WTC11 (cell line): ENCODE measurements around the gene EPHB6. TPM values are rescaled to one million over a fixed set of nuclear protein-coding genes. Genes with fewer than 3 reads are reported as not detected.

Experiments used
- ATAC-seq: fragments of 200-7000 bp; cut with Tn5 transposase; 2 replicates; pipeline ENCODE4 v1.10.0; 2021; ENCODE audit warnings: mild to moderate bottlenecking, moderate library complexity
- CTCF ChIA-PET: fragments of 300-600 bp; sonication (Branson Sonifier 250); formaldehyde crosslinking; loops from one replicate; lab custom pipeline; 2021; ENCODE audit warnings: antibody characterized with exemption; lab: Charles Lee
- POLR2A ChIA-PET: fragments of 350-600 bp; sonication (Branson Sonifier 250); formaldehyde crosslinking; loops from one replicate; lab custom pipeline; 2021; ENCODE audit warnings: antibody characterized with exemption; lab: Charles Lee
- DNase-seq: peaks from one replicate; pipeline ENCODE4 v3.0.0; 2021; ENCODE audit warnings: low spot score
- H3K27ac Mint-ChIP-seq: 2 replicates; pipeline ENCODE4 v1.8.0; 2021; ENCODE audit warnings: mixed read lengths
- H3K27me3 Mint-ChIP-seq: 2 replicates; pipeline ENCODE4 v1.8.0; 2021; ENCODE audit warnings: low read depth, mild to moderate bottlenecking, moderate library complexity, mixed read lengths
- H3K36me3 Mint-ChIP-seq: 2 replicates; pipeline ENCODE4 v1.8.0; 2021; ENCODE audit warnings: mixed read lengths
- H3K4me1 Mint-ChIP-seq: 2 replicates; pipeline ENCODE4 v1.8.0; 2022; ENCODE audit warnings: mixed read lengths
- H3K4me3 Mint-ChIP-seq: 2 replicates; pipeline ENCODE4 v1.8.0; 2021; ENCODE audit warnings: mild to moderate bottlenecking, moderate library complexity, mixed read lengths
- H3K9me3 Mint-ChIP-seq: 2 replicates; pipeline ENCODE4 v1.8.0; 2021; ENCODE audit warnings: mixed read lengths
- CREM ChIP-seq: sonication (generic); formaldehyde crosslinking; IDR thresholded peaks from 2 replicates; pipeline ENCODE4 v1.8.1; 2022; ENCODE audit warnings: mild to moderate bottlenecking, missing genetic modification reagents, moderate library complexity
- FOXK1 ChIP-seq: sonication (generic); formaldehyde crosslinking; IDR thresholded peaks from 2 replicates; pipeline ENCODE4 v1.8.0; 2022; ENCODE audit warnings: mild to moderate bottlenecking, moderate library complexity, missing genetic modification reagents
- JUN ChIP-seq: sonication (generic); formaldehyde crosslinking; IDR thresholded peaks from 2 replicates; pipeline ENCODE4 v1.8.0; 2023; ENCODE audit warnings: mild to moderate bottlenecking, missing genetic modification reagents
- MYBL2 ChIP-seq: sonication (generic); formaldehyde crosslinking; IDR thresholded peaks from 2 replicates; pipeline ENCODE4 v1.8.1; 2023; ENCODE audit warnings: mild to moderate bottlenecking, moderate library complexity, missing genetic modification reagents
- NFE2L1 ChIP-seq: sonication (generic); formaldehyde crosslinking; IDR thresholded peaks from 2 replicates; pipeline ENCODE4 v1.8.1; 2023; ENCODE audit warnings: missing genetic modification reagents
- NFYB ChIP-seq: sonication (generic); formaldehyde crosslinking; conservative IDR thresholded peaks from 2 replicates; pipeline ENCODE4 v1.8.0; 2022; ENCODE audit warnings: low read depth, missing genetic modification reagents
- NR1H2 ChIP-seq: sonication (generic); formaldehyde crosslinking; IDR thresholded peaks from 2 replicates; pipeline ENCODE4 v1.9.0; 2021; ENCODE audit warnings: mild to moderate bottlenecking, moderate library complexity, missing genetic modification reagents
- SMAD4 ChIP-seq: sonication (generic); formaldehyde crosslinking; IDR thresholded peaks from 2 replicates; pipeline ENCODE4 v1.8.0; 2022; ENCODE audit warnings: mild to moderate bottlenecking, missing genetic modification reagents
- SP1 ChIP-seq: sonication (generic); formaldehyde crosslinking; conservative IDR thresholded peaks from 2 replicates; pipeline ENCODE4 v1.8.1; 2022; ENCODE audit warnings: missing genetic modification reagents
- ZNF263 ChIP-seq: sonication (generic); formaldehyde crosslinking; IDR thresholded peaks from 2 replicates; pipeline ENCODE4 v1.8.1; 2022; ENCODE audit warnings: low read depth, mild to moderate bottlenecking, moderate library complexity, missing genetic modification reagents
- total RNA-seq: library from RNA; stranded (reverse); gene quantifications from 3 replicates; pipeline ENCODE4 v1.2.3, GENCODE V29; 2021
- TF ChIP-seq, protein P1 (sequence below): sonication (generic); formaldehyde crosslinking; IDR thresholded peaks from 2 replicates; pipeline ENCODE4 v1.8.1; 2023; ENCODE audit warnings: mild to moderate bottlenecking, missing genetic modification reagents
- TF ChIP-seq, protein P2 (sequence below): sonication (generic); formaldehyde crosslinking; IDR thresholded peaks from 2 replicates; pipeline ENCODE4 v1.8.1; 2023; ENCODE audit warnings: mild to moderate bottlenecking, missing genetic modification reagents, moderate library complexity
- TF ChIP-seq, protein P3 (sequence below): sonication (generic); formaldehyde crosslinking; IDR thresholded peaks from 2 replicates; pipeline ENCODE4 v1.8.1; 2023; ENCODE audit warnings: mild to moderate bottlenecking, missing genetic modification reagents
- TF ChIP-seq, protein P4 (sequence below): sonication (generic); formaldehyde crosslinking; IDR thresholded peaks from 2 replicates; pipeline ENCODE4 v1.8.0; 2022; ENCODE audit warnings: mild to moderate bottlenecking, missing genetic modification reagents
- TF ChIP-seq, protein P5 (sequence below): sonication (generic); formaldehyde crosslinking; conservative IDR thresholded peaks from 2 replicates; pipeline ENCODE4 v1.8.1; 2022; ENCODE audit warnings: mild to moderate bottlenecking, missing genetic modification reagents
- TF ChIP-seq, protein P6 (sequence below): sonication (generic); formaldehyde crosslinking; IDR thresholded peaks from 2 replicates; pipeline ENCODE4 v1.8.0; 2023; ENCODE audit warnings: missing genetic modification reagents
- TF ChIP-seq, protein P7 (sequence below): sonication (generic); formaldehyde crosslinking; IDR thresholded peaks from 2 replicates; pipeline ENCODE4 v1.8.1; 2022; ENCODE audit warnings: missing genetic modification reagents, borderline replicate concordance
- TF ChIP-seq, protein P8 (sequence below): sonication (generic); formaldehyde crosslinking; IDR thresholded peaks from 2 replicates; pipeline ENCODE4 v1.8.1; 2022; ENCODE audit warnings: mild to moderate bottlenecking, missing genetic modification reagents, moderate library complexity, borderline replicate concordance

EPHB6 gene
- total RNA-seq, 1 experiment from 2014 or later = 15.1 TPM

DNA sequence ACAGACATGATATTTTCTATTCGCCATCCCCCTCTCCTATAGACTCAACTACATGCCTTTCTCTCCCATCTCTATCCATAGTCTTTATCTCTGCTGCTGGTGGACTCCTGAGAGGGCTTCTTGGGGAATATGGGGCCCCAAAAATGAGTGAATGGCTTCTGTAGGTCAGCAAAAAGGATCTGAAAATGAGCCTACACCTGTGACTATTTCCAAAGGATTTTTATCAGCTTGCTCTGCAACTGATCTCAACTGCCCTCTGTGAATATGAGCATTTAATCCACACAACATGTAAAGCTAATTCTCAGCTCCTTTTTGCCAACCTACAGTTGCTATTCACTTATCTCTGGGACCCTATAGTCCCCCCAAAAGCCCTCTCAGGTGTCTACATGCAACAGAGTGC lies 47.9 kb upstream of the EPHB6 start:
- Mint-ChIP-seq H3K4me1 (peaks cover 37% of the 10 kb centered on the region), H3K27me3 (peaks cover 18% of the 10 kb centered on the region), H3K27ac (no peak overlapping the region), H3K36me3 (peaks cover 4% of the 10 kb centered on the region), H3K4me3 (no peak overlapping the region), H3K9me3 (no peaks in the 10 kb centered on the region)
- TF ChIP-seq, protein P1, sequence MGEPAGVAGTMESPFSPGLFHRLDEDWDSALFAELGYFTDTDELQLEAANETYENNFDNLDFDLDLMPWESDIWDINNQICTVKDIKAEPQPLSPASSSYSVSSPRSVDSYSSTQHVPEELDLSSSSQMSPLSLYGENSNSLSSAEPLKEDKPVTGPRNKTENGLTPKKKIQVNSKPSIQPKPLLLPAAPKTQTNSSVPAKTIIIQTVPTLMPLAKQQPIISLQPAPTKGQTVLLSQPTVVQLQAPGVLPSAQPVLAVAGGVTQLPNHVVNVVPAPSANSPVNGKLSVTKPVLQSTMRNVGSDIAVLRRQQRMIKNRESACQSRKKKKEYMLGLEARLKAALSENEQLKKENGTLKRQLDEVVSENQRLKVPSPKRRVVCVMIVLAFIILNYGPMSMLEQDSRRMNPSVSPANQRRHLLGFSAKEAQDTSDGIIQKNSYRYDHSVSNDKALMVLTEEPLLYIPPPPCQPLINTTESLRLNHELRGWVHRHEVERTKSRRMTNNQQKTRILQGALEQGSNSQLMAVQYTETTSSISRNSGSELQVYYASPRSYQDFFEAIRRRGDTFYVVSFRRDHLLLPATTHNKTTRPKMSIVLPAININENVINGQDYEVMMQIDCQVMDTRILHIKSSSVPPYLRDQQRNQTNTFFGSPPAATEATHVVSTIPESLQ (CRISPR knock-in tag) = no peak
- TF ChIP-seq, protein P2, sequence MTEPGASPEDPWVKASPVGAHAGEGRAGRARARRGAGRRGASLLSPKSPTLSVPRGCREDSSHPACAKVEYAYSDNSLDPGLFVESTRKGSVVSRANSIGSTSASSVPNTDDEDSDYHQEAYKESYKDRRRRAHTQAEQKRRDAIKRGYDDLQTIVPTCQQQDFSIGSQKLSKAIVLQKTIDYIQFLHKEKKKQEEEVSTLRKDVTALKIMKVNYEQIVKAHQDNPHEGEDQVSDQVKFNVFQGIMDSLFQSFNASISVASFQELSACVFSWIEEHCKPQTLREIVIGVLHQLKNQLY (CRISPR knock-in tag) = no peak
- TF ChIP-seq MYBL2 = no peak
- TF ChIP-seq, protein P3, sequence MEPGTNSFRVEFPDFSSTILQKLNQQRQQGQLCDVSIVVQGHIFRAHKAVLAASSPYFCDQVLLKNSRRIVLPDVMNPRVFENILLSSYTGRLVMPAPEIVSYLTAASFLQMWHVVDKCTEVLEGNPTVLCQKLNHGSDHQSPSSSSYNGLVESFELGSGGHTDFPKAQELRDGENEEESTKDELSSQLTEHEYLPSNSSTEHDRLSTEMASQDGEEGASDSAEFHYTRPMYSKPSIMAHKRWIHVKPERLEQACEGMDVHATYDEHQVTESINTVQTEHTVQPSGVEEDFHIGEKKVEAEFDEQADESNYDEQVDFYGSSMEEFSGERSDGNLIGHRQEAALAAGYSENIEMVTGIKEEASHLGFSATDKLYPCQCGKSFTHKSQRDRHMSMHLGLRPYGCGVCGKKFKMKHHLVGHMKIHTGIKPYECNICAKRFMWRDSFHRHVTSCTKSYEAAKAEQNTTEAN (CRISPR knock-in tag) = no peak
- TF ChIP-seq, protein P4, sequence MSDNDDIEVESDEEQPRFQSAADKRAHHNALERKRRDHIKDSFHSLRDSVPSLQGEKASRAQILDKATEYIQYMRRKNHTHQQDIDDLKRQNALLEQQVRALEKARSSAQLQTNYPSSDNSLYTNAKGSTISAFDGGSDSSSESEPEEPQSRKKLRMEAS (CRISPR knock-in tag) = no peak
- no peak for TF ChIP-seq FOXK1 (CRISPR knock-in tag)
- TF ChIP-seq, protein P5, sequence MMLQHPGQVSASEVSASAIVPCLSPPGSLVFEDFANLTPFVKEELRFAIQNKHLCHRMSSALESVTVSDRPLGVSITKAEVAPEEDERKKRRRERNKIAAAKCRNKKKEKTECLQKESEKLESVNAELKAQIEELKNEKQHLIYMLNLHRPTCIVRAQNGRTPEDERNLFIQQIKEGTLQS (CRISPR knock-in tag) = no peak
- TF ChIP-seq, protein P6, sequence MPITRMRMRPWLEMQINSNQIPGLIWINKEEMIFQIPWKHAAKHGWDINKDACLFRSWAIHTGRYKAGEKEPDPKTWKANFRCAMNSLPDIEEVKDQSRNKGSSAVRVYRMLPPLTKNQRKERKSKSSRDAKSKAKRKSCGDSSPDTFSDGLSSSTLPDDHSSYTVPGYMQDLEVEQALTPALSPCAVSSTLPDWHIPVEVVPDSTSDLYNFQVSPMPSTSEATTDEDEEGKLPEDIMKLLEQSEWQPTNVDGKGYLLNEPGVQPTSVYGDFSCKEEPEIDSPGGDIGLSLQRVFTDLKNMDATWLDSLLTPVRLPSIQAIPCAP = no peak
- TF ChIP-seq, protein P7, sequence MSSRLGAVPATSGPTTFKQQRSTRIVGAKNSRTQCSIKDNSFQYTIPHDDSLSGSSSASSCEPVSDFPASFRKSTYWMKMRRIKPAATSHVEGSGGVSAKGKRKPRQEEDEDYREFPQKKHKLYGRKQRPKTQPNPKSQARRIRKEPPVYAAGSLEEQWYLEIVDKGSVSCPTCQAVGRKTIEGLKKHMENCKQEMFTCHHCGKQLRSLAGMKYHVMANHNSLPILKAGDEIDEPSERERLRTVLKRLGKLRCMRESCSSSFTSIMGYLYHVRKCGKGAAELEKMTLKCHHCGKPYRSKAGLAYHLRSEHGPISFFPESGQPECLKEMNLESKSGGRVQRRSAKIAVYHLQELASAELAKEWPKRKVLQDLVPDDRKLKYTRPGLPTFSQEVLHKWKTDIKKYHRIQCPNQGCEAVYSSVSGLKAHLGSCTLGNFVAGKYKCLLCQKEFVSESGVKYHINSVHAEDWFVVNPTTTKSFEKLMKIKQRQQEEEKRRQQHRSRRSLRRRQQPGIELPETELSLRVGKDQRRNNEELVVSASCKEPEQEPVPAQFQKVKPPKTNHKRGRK (CRISPR knock-in tag) = no peak
- TF ChIP-seq SP1 (CRISPR knock-in tag) = no peak
- no peak for TF ChIP-seq NFE2L1 (CRISPR knock-in tag)
- TF ChIP-seq NFYB = no peak
- TF ChIP-seq NR1H2 = no peak
- TF ChIP-seq SMAD4 (CRISPR knock-in tag) = no peak
- TF ChIP-seq CREM (CRISPR knock-in tag) = no peak
- TF ChIP-seq, protein P8, sequence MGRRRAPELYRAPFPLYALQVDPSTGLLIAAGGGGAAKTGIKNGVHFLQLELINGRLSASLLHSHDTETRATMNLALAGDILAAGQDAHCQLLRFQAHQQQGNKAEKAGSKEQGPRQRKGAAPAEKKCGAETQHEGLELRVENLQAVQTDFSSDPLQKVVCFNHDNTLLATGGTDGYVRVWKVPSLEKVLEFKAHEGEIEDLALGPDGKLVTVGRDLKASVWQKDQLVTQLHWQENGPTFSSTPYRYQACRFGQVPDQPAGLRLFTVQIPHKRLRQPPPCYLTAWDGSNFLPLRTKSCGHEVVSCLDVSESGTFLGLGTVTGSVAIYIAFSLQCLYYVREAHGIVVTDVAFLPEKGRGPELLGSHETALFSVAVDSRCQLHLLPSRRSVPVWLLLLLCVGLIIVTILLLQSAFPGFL = no peak
- no peak for TF ChIP-seq JUN (CRISPR knock-in tag)
- TF ChIP-seq ZNF263 (CRISPR knock-in tag) = no peak
- ATAC-seq (no peak), DNase-seq (no peak)
- ChIA-PET POLR2A (interaction anchor here (1.1 kb wide), 1 partner anchor 10 kb away, joined by 4 read pairs; no protein-coding TSS in a partner anchor), CTCF (interaction anchor here (1.1 to 2.0 kb wide), 4 partner anchors 10 to 219 kb away, joined by 4 to 8 read pairs (median 4); no protein-coding TSS in a partner anchor)
